Fibroblast of upper back skin (primary cell): ENCODE results near the gene VPS13D.
"Not testable (repeated sequence)": the region's sequence is repeated elsewhere in the genome, so short reads cannot be mapped to it uniquely, and the experiment has no call there.

Experiments
- DNase-seq: peaks from one replicate; pipeline ENCODE4 v3.0.0-alpha.2; 2013

VPS13D gene

DNA sequence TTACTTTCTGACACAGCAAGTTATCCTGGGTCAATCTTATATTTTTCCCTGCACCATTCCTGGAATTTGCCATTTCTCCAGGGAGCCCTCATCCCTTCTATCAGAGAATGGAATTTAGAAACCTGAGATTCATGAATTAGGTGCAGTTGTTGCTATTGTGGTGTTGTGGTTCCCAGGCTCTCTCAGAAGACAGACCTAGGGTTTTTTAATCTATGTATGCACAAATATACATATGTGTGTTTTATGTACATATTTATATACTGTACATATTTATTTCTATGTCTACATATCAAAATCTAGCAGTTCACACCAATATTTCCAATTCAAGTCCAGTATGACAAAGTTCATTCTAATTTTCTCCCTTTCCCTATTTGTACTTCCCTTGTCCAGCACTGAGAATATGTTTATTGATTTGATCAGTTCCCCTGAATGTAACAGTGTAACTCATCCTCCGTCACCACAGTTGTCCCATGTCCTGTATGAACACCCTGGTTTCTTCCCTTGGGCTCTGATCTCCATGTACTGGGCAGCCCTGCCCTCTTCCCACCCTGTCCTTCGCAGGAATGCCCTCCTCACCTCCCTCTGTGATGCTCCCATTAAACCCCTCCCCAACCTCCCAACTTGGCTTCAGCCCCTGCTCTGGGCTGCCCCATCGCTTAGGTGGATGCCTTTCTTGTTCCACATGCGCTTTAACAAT is 145.5 kb downstream of the VPS13D start:
- DNase-seq = no peak

- no peak for DNase-seq
These were observed 146.6 kb downstream of the VPS13D start for GRCh38 chr1:12376236-12377045.

- DNase-seq = no peak
These were observed 150.8 kb downstream of the VPS13D start for GRCh38 chr1:12380326-12381249.

DNA sequence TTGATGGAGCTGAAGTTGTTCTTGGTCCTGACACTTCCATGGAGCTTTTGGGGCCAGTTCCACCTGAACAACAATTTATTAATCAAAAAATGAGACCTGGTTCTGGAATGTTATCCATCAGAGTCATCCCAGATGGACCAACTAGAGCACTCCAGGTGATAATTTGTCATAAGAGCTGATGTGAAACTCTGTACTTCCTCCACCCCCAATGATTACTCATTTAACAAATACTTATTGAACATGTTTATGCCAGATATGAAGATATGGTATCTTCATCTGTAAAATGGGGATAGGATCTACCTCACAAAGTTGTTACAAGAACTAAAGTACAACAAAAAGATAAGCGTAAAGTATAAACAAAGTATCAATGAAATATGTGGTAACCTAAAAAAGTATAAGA is 153.2 kb downstream of the VPS13D start:
- DNase-seq = no peak

- DNase-seq = peak; percentile 43
These were observed 154.0 kb downstream of the VPS13D start for GRCh38 chr1:12383786-12384185.

DNA sequence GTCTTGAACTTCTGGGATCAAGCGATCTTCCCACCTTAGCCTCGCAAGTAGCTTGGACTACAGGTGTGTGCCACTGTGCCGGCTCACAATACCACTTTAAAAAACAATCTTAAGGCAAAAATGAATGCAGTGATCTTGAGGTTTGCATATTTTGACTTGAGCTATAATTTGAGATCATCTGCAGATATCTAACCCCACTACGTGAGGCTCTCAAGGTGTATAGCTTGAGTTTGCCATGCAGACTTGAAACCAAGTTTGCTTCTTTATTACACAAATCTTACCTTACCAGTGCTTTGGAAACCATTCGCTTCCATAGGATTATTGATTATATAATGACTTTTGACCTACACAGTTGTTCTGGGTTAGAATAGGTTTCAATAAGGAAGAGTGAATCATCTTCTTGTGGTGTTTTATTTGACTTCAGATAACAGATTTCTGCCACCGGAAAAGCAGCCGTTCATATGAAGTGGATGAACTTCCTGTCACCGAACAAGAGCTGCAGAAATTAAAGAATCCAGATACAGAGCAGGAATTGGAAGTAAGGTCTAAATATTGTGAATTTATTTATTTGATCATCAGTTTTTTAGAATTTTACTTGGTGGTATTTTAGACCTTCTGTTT is 155.1 kb downstream of the VPS13D start:
- no peak for DNase-seq

DNA sequence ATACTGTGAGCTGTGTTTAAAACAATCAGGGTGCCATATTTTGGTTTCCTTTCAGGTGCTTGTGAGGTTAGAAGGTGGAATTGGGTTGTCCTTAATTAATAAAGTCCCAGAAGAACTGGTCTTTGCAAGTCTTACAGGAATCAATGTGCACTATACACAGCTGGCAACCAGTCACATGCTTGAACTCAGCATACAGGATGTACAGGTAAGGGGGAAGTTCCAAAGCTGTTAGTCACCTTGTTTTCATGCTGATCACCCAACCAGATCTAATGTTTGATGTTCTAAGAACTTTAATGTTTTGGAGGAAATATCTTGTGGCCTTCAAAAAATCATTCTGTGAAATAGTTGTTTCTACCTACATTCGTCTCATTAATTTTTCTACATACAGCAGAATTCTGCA is 156.3 kb downstream of the VPS13D start:
- DNase-seq = no peak

DNA sequence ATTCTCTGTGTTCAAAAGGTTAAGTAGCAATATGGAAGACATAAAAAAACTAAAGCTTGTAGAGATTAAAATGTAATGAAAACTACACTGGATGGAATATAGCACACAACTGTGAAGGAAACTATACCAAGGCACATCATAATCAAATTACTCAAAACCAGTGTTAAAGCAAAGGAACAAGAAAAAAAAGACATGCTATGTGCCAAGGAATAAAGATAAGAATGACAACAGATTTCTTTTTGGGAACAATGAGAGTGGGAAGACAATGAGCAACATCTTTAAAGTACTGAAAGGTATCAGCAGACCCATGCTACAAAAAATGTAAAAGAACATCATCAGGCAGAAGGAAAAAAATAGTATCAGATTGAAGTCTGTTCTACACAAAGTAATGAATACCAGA is 157.8 kb downstream of the VPS13D start:
- no peak for DNase-seq

DNA sequence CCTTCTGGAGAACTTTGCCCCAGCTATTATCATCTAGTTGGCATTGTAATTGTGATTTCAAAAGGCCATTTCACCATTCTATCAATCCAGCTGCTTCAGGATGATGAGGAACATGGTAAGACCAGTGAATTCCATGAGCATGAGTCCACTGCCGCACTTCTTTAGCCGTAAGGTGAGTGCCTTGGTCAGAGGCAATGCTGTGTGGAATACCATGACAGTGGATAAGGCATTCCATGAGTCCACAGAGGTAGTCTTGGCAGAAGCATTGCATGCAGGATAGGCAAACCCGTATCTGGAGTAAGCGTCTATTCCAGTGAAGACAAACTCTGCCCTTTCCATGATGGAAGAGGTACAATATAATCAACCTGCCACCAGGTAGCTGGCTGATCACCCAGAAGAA is 160.5 kb downstream of the VPS13D start:
- not testable (repeated sequence) for DNase-seq

GRCh38 chr1:12397462-12398450 is 167.9 kb downstream of the VPS13D start:
- no peak for DNase-seq

DNA sequence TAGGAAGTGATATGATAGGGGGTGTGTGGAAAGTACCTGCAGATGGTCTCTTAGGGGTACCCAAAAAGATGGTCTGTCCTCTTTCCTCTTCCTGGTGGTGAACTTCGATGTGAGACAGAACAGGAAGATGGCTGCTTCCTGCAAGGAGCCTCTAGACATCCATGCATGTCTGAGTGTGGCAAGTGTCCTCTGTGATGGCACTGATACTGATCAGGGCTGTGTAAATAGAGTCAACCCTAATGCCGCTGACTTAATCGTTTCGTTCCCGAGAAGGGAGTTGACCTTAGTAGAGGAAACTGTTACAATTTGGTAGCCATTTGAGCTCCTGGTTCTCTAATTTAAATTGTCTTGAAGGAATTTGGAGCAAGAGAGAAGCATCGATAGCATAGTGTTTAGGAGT is 168.6 kb downstream of the VPS13D start:
- no peak for DNase-seq

DNA sequence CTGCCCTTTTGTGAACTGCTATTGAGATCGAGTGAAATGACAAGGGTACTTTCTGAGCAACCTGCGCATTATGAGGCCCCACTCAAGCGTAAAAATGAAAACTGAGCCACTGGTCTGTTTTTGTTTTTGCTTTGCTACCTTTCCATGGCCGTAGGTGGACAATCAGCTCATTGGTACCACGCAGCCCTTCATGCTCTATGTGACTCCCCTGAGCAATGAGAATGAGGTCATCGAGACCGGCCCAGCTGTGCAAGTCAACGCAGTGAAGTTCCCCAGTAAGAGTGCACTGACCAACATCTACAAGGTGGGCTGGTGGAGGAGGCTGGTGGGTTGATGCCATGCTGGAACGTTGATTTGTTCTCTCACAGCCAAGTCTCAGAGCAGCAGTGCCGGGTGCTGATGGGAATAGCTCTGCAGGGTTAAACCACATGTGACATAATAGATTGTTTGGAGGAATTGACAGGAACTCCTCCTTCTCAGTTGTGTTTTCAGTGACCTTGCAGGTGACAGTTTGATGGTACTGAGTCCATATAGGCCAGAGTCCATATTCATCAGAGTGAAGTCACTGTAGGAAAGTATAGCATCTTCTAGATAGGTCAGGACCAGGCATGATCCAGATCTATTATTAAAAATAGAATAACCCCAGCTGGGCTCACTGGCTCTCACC is 170.3 kb downstream of the VPS13D start:
- DNase-seq = no peak

GRCh38 chr1:12402159-12402673 is 172.4 kb downstream of the VPS13D start:
- DNase-seq = no peak

GRCh38 chr1:12402842-12403241 is 173.0 kb downstream of the VPS13D start:
- DNase-seq = no peak

DNA sequence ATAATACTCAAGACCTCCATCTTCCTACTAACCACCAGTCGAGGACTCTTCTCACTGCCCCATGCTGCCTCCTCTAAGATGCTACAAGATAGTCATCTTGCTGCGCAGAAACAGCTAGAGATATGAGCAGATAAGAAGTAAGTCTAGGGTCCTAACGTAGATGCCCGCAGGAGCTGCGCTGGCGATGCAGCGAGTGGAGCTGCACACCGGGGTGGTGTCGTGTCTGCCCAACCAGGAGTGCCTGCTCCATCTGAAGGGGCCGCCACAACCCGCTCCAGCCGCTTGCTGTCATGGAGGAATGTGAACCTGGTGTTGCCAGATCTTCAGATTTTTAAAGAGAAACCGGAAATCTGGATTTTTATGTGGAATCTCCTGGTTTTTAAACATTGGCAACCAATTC is 175.1 kb downstream of the VPS13D start:
- DNase-seq = no peak

GRCh38 chr1:12405325-12406210 is 175.7 kb downstream of the VPS13D start:
- peak; percentile 51 for DNase-seq

DNA sequence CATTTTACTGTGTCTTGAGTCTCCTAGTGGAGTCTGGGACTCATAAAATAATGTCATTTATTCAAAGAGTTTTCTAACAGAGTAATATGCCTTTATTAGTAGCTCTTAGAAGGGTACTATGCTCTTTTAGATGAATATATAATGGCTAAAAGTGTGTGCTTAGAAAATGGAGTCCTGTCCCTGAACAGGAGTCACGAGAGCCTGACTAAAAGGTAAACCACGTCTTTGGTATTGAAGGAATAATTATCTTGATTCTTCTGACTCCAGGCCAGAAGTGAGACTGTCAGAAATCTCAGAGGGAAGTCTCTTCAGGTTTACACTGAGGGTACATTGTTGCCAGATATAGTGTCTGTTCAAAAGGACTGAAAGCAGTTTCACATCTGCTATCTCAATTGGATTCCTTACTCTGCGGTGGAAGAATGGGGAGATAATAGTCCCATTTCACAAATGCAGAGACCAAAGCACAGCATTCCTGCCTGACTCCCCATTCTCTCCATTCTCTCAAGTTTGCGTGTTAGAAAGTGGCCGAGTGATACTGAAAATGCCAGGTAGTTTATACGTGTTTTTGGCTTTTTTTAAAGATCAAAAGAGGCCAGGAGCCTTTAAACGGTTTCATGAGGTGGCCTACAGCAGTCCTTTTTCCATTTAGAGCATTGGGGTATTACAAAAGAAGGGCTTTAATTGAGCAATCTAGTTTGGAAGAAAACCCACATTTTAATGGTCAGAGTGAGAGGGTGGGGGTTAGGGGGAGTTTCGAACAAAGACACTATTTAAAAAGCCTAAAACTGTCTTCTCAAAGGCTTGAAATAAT is 176.6 kb downstream of the VPS13D start:
- peak; percentile 67 for DNase-seq

DNA sequence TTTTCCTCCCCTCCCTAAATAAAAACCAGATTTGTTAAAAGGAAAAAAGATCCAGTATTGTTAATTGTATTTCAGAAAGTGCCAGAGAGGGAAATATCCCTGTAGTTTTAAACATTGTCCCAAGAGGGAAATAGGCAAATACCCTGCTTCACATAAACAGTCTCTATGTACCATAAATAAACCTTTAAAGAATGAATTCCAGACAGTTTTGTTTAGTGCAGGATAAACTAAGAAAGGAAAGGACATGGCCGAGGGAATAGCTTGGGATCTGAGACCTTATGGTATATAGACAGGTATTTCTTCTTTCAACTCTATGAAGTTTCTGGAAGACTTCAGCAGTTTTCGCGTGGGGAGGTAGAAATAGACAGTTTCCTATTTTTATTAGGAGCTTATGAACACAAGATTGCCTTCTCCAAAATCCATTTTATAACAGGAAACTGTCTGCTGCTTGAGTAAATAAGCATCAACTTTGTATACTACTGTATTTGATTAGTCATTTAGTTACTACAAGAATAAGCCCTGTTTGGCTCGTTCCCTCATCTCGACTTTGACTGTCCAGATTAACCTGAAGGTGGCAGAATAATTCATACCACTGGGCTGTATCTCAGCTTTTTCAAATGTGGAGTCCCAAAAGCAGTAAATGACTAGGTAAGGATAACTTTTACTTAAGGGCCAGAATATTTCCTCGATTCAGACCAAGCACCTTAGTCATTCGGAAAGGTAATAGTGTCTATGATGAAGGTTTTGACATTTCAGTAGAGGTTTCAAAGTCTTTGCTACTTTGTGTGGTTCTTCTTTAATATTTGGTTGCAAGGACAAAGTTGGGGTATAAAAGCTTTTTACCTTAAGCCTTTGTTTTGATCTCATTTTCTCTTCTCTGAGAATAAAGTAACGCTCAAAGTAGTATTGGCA is 177.5 kb downstream of the VPS13D start:
- DNase-seq = peak; percentile 62
